OCI-LY7 (cell line): ENCODE results near the gene TKFC. TPM values are rescaled to one million over a fixed set of nuclear protein-coding genes. Genes with fewer than 3 reads are reported as not detected.

Experiments
- BruUV-seq: library from RNA; stranded (reverse); fragments of 400-500 nt; replicated peaks from 2 replicates; lab custom pipeline; 2021; lab: Mats Ljungman, UMichigan
- CTCF ChIA-PET: fragments of 300-600 bp; sonication (Branson Sonifier 250); formaldehyde crosslinking; loops from one replicate; lab custom pipeline; 2022; ENCODE audit warnings: antibody characterized with exemption; ENCODE audit not compliant: unreplicated experiment; lab: Charles Lee
- POLR2A ChIA-PET: fragments of 300-600 bp; sonication (Branson Sonifier 250); formaldehyde crosslinking; loops from one replicate; lab custom pipeline; 2022; ENCODE audit warnings: antibody characterized with exemption; lab: Charles Lee
- DNase-seq: peaks from one replicate; pipeline ENCODE4 v3.0.0-alpha.2; 2015; ENCODE audit warnings: low spot score
- H2AFZ ChIP-seq: fragments of 200-600 bp; sonication (generic), shearing (Covaris generic); 2 replicates; pipeline ENCODE4 v1.6.1; 2014; ENCODE audit warnings: mild to moderate bottlenecking, antibody characterized with exemption, low read length, moderate library complexity
- H3K27ac ChIP-seq: fragments of 200-600 bp; sonication (generic); 2 replicates; pipeline ENCODE4 v1.5.1; 2014; ENCODE audit warnings: mixed run types, low read depth, mild to moderate bottlenecking, moderate library complexity, low read length, inconsistent platforms; ENCODE audit not compliant: poor library complexity, severe bottlenecking
- H3K36me3 ChIP-seq: fragments of 200-600 bp; sonication (generic); 2 replicates; pipeline ENCODE4 v1.6.1; 2014; ENCODE audit warnings: mild to moderate bottlenecking, antibody characterized with exemption, low read length, moderate library complexity, mixed read lengths; ENCODE audit not compliant: insufficient read depth
- H3K4me1 ChIP-seq: fragments of 200-600 bp; sonication (generic); 2 replicates; pipeline ENCODE4 v1.5.1; 2014; ENCODE audit warnings: mild to moderate bottlenecking, low read length; ENCODE audit not compliant: insufficient read depth, poor library complexity, severe bottlenecking
- H3K4me2 ChIP-seq: fragments of 200-600 bp; sonication (generic); 2 replicates; pipeline ENCODE4 v1.6.1; 2014; ENCODE audit warnings: mild to moderate bottlenecking, low read length
- H3K4me3 ChIP-seq: fragments of 200-600 bp; sonication (generic); 2 replicates; pipeline ENCODE4 v1.5.1; 2014; ENCODE audit warnings: mild to moderate bottlenecking, low read depth, low read length; ENCODE audit not compliant: poor library complexity, severe bottlenecking
- H3K79me2 ChIP-seq: fragments of 200-600 bp; sonication (generic); 2 replicates; pipeline ENCODE4 v1.6.1; 2016; ENCODE audit warnings: low read depth, mild to moderate bottlenecking, low read length, moderate library complexity, mixed read lengths; ENCODE audit not compliant: insufficient read depth
- H3K9me2 ChIP-seq: fragments of 200-600 bp; sonication (generic); 2 replicates; pipeline ENCODE4 v1.6.1; 2016; ENCODE audit warnings: mild to moderate bottlenecking, low read length, mixed read lengths; ENCODE audit not compliant: insufficient read depth
- H3K9me3 ChIP-seq: fragments of 200-600 bp; sonication (generic); 2 replicates; pipeline ENCODE4 v1.6.1; 2014; ENCODE audit warnings: mild to moderate bottlenecking, mixed run types, low read length, mixed read lengths
- H4K20me1 ChIP-seq: fragments of 200-600 bp; sonication (generic); 2 replicates; pipeline ENCODE4 v1.6.1; 2014; ENCODE audit warnings: mild to moderate bottlenecking, antibody characterized with exemption, low read length, moderate library complexity, mixed read lengths; ENCODE audit not compliant: insufficient read depth
- CTCF ChIP-seq: fragments of 200-600 bp; sonication (generic); conservative IDR thresholded peaks from 2 replicates; pipeline ENCODE4 v1.5.1; 2014; ENCODE audit warnings: mild to moderate bottlenecking, antibody characterized with exemption, low read length, moderate library complexity, mixed read lengths
- EZH2phosphoT487 ChIP-seq: fragments of 200-600 bp; sonication (generic); IDR thresholded peaks from 2 replicates; pipeline ENCODE4 v1.6.1; 2018; ENCODE audit warnings: low read depth, borderline replicate concordance, mild to moderate bottlenecking, mixed run types, antibody characterized with exemption, low read length, moderate library complexity, mixed read lengths
- intact Hi-C: fragments of 100-400 bp; cut with micrococcal nuclease; formaldehyde crosslinking; loops from one replicate; pipeline ENCODE4 v1.10.0; 2022; ENCODE audit not compliant: unreplicated experiment
- total RNA-seq, 2 experiments: library from RNA; depleted of rRNA in 1 of 2; stranded (reverse); fragments of >200 nt in 1 of 2; shearing (Covaris generic) in 1 of 2; gene quantifications; 2 replicates each; pipeline ENCODE4 v1.2.3, GENCODE V29; 2014 to 2022

Gene TKFC
- total RNA-seq, 2 experiments from 2014 or later: 77.8 to 166 TPM

GRCh38 chr11:61375761-61376108 lies 42.7 kb downstream of the TKFC start:
- Histone ChIP-seq H3K4me2 (no peak overlapping the region), H4K20me1 (no peaks in the 10 kb centered on the region), H3K79me2 (no peaks in the 10 kb centered on the region), H2AFZ (no peak overlapping the region), H3K4me3 (no peak overlapping the region), H3K4me1 (no peaks in the 10 kb centered on the region), H3K9me3 (peaks cover 24% of the 10 kb centered on the region; the same call in 1 of the 2 replicates), H3K27ac (no peak overlapping the region), H3K9me2 (no peaks in the 10 kb centered on the region), H3K36me3 (peaks cover 61% of the 10 kb centered on the region)
- no TSS peak for BruUV-seq
- TF ChIP-seq EZH2phosphoT487: no peak
- no peak for TF ChIP-seq CTCF
- CTCF ChIA-PET: no interaction called here
- POLR2A ChIA-PET: interaction anchor here (1.1 kb wide), 1 partner anchor 40 kb away, joined by 3 read pairs; no protein-coding TSS in a partner anchor
- DNase-seq: no peak
- intact Hi-C loops: no loop called here

- Histone ChIP-seq H3K36me3 (peaks cover 46% of the 10 kb centered on the region), H3K79me2 (no peaks in the 10 kb centered on the region), H3K4me3 (no peak overlapping the region), H3K4me1 (no peaks in the 10 kb centered on the region), H3K9me2 (no peaks in the 10 kb centered on the region), H3K9me3 (peaks cover 16% of the 10 kb centered on the region; the same call in 1 of the 2 replicates), H2AFZ (no peak overlapping the region), H4K20me1 (no peaks in the 10 kb centered on the region), H3K4me2 (no peak overlapping the region), H3K27ac (no peak overlapping the region)
- CTCF ChIA-PET: no interaction called here
- TF ChIP-seq EZH2phosphoT487 (no peak), CTCF (no peak)
- no peak for DNase-seq
- POLR2A ChIA-PET: interaction anchor here (1.5 kb wide), 1 partner anchor 41 kb away, joined by 4 read pairs; no protein-coding TSS in a partner anchor
- BruUV-seq: no TSS peak
- intact Hi-C loops: no loop called here
These were observed 44.6 kb downstream of the TKFC start for GRCh38 chr11:61377461-61378160.

GRCh38 chr11:61378713-61379313 lies 45.8 kb downstream of the TKFC start:
- Histone ChIP-seq H3K9me2 (no peaks in the 10 kb centered on the region), H2AFZ (no peak overlapping the region), H3K4me1 (no peaks in the 10 kb centered on the region), H3K27ac (no peak overlapping the region), H3K9me3 (peaks cover 9% of the 10 kb centered on the region; the same call in 1 of the 2 replicates), H3K4me3 (no peak overlapping the region), H3K4me2 (no peak overlapping the region), H4K20me1 (no peaks in the 10 kb centered on the region), H3K36me3 (peaks cover 35% of the 10 kb centered on the region), H3K79me2 (no peaks in the 10 kb centered on the region)
- CTCF ChIA-PET: no interaction called here
- no TSS peak for BruUV-seq
- POLR2A ChIA-PET: interaction anchor here (1.5 kb wide), 1 partner anchor 43 kb away, joined by 4 read pairs; no protein-coding TSS in a partner anchor
- intact Hi-C loops: no loop called here
- DNase-seq: no peak
- TF ChIP-seq CTCF (no peak), EZH2phosphoT487 (no peak)
